ENCODE measurements around the gene MS4A8.

MS4A8 gene

DNA sequence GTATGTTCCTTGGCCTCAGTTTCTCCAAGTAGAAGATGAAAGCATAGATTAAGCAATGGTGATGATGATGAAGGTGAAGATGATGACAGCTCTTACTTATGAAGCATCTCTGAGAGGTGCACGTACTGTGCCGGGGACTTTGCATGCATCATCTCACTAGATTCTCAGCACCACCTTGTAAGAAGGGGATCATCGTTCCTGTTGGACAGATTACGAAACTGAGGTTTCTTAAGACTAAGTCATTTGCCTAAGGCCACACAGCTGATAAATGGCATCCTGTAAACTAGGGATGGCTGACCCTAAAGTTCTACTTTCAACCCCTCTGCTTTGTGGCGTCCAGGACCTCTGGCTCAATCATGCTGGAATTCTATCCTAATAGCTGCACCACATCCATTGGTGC lies 65.9 kb downstream of the MS4A8 start:
- no peak for DNase-seq

All from COR-L47 (cell line).